GM06990 (cell line): ENCODE data around the gene ABHD12B.

ENCODE experiments used
- DNase-seq: peaks from one replicate; pipeline ENCODE4 v3.0.0-alpha.2; 2011; ENCODE audit not compliant: insufficient read length; ENCODE audit errors: extremely low read depth
- H3K27me3 ChIP-seq: replicated peaks from 2 replicates; pipeline ENCODE4 v1.6.0; 2011; ENCODE audit warnings: low read length; ENCODE audit not compliant: control insufficient read depth, insufficient read depth
- H3K36me3 ChIP-seq: 2 replicates; pipeline ENCODE4 v1.5.1; 2011; ENCODE audit warnings: low read length; ENCODE audit not compliant: control insufficient read depth, insufficient read depth
- H3K4me3 ChIP-seq: replicated peaks from 2 replicates; pipeline ENCODE4 v1.5.1; 2011; ENCODE audit warnings: low read depth, mild to moderate bottlenecking, control low read depth, low read length
- CTCF ChIP-seq: IDR thresholded peaks from 2 replicates; pipeline ENCODE4 v1.5.1; 2011; ENCODE audit warnings: low read length, control low read depth, mild to moderate bottlenecking, inconsistent platforms; ENCODE audit not compliant: insufficient read depth, poor library complexity, severe bottlenecking

ABHD12B gene

GRCh38 chr14:50871914-50872732, at the start of gene ABHD12B:
TSS of gene ABHD12B (plus strand) at chr14:50872053. CDS start at chr14:50872175, 122 bp downstream.
- no peak for TF ChIP-seq CTCF
- H3K4me3 ChIP-seq = no peak within 1 kb of the TSS
- H3K36me3 ChIP-seq = no peaks in the 10 kb centered on the region
- no peaks in the 10 kb centered on the region; the same call in 1 of the 2 replicates for H3K27me3 ChIP-seq
- no peak for DNase-seq

DNA sequence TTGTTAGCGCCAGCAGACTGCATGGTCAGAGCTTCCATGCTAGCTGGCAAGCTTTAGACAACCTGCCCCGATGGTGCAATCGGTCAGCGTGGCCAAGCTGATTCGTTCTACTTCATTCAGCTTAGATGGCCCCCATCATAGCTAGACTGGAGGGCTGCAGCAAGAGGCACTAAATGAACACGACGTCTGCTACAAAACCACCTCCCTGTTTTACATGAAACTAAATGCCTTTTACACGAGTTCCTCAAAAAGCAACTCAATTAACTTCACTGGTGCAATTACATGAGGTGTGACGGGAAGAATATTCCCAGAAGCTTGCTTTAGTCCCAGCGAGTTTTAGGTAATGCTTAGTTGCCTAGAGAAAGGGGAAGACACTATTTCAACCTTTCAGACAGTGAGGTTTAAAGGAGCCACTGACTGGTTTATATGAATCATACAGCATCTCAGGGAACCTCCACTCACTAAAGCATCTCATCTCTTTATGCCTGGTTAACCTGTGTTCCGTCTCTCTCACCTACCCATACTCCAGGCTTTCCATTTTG, 49.3 kb upstream of the ABHD12B start:
- peaks cover 6% of the 10 kb centered on the region for H3K36me3 ChIP-seq
- no peaks in the 10 kb centered on the region for H3K27me3 ChIP-seq
- peak; percentile 43 for DNase-seq
- TF ChIP-seq CTCF = no peak
- H3K4me3 ChIP-seq = peak overlapping the region; percentile 43

- Histone ChIP-seq H3K36me3 (peaks cover 6% of the 10 kb centered on the region), H3K4me3 (peak overlapping the region; percentile 43), H3K27me3 (no peaks in the 10 kb centered on the region)
- DNase-seq = no peak
- TF ChIP-seq CTCF = no peak
These were observed 48.6 kb upstream of the ABHD12B start for GRCh38 chr14:50823051-50823761.

- Histone ChIP-seq H3K36me3 (peaks cover 6% of the 10 kb centered on the region), H3K4me3 (peak overlapping the region; percentile 51), H3K27me3 (no peaks in the 10 kb centered on the region)
- DNase-seq = peak; percentile 67
- TF ChIP-seq CTCF = no peak
These were observed 47.9 kb upstream of the ABHD12B start for GRCh38 chr14:50823762-50824636.

GRCh38 chr14:50825307-50825706, 46.5 kb upstream of the ABHD12B start:
- DNase-seq = no peak
- Histone ChIP-seq H3K36me3 (peaks cover 6% of the 10 kb centered on the region), H3K27me3 (no peaks in the 10 kb centered on the region), H3K4me3 (no peak overlapping the region)
- TF ChIP-seq CTCF = no peak
